B cell (primary cell): ENCODE results near the gene ACAN. TPM values are rescaled to one million over a fixed set of nuclear protein-coding genes. Genes with fewer than 3 reads are reported as not detected.
"Not testable (repeated sequence)": the region's sequence is repeated elsewhere in the genome, so short reads cannot be mapped to it uniquely, and the experiment has no call there.

Experiments used
- ATAC-seq: fragments of 200-7000 bp; cut with Tn5 transposase; one replicate; pipeline ENCODE4 v1.10.0; 2021; ENCODE audit warnings: low read depth, mild to moderate bottlenecking, moderate number of reproducible peaks, moderate library complexity
- CTCF ChIA-PET: fragments of 350-600 bp; sonication (Branson Sonifier 250); formaldehyde crosslinking; loops from one replicate; lab custom pipeline; 2021; ENCODE audit warnings: antibody characterized with exemption, inconsistent platforms; lab: Charles Lee
- POLR2A ChIA-PET: fragments of 350-600 bp; sonication (Branson Sonifier 250); formaldehyde crosslinking; loops from one replicate; lab custom pipeline; 2021; ENCODE audit warnings: antibody characterized with exemption; lab: Charles Lee
- DNase-seq: peaks from one replicate; pipeline ENCODE4 v3.0.0; 2013
- H2AFZ ChIP-seq: 2 replicates; pipeline ENCODE4 v1.6.1; 2012; ENCODE audit warnings: mild to moderate bottlenecking, low read depth, low read length; ENCODE audit not compliant: insufficient read depth, poor library complexity, severe bottlenecking
- H3K27ac ChIP-seq, 2 donors: 1 replicate in 1 of 2; 2 replicates in 1 of 2; pipeline ENCODE4 v1.5.1; 2012 to 2013; ENCODE audit warnings: low read length in 2 of 2, mild to moderate bottlenecking in 2 of 2, moderate library complexity in 1 of 2
- H3K27me3 ChIP-seq, 4 experiments: fragments of 200-600 bp in 1 of 4; sonication (generic) in 1 of 4; replicated peaks in 1 of 4; 1 replicate in 2 of 4; 2 replicates in 2 of 4; pipeline versions ENCODE4 v1.6.1 to v1.7.0; 2013 to 2016; ENCODE audit warnings: low read length in 3 of 4, mild to moderate bottlenecking in 2 of 4, mixed read lengths in 1 of 4, moderate library complexity in 1 of 4; ENCODE audit not compliant: insufficient read depth in 4 of 4, control insufficient read depth in 3 of 4; ENCODE audit errors: control extremely low read depth in 1 of 4
- H3K36me3 ChIP-seq, 2 experiments: replicated peaks in 1 of 2; 1 replicate in 1 of 2; 2 replicates in 1 of 2; pipeline versions ENCODE4 v1.6.1 to v1.7.1; 2013; ENCODE audit warnings: low read length in 1 of 2; ENCODE audit not compliant: insufficient read depth in 2 of 2, control insufficient read depth in 1 of 2; ENCODE audit errors: control extremely low read depth in 1 of 2, extremely low read depth in 1 of 2
- H3K4me1 ChIP-seq, 2 donors: fragments of 200-600 bp in 1 of 2; sonication (generic) in 1 of 2; 1 replicate in 1 of 2; 2 replicates in 1 of 2; pipeline versions ENCODE4 v1.5.1 to v1.6.1; 2013 to 2017; ENCODE audit warnings: low read length in 2 of 2; ENCODE audit not compliant: control insufficient read depth in 2 of 2, insufficient read depth in 2 of 2
- H3K4me2 ChIP-seq: replicated peaks from 2 replicates; pipeline ENCODE3; 2012; ENCODE audit warnings: mild to moderate bottlenecking, low read depth, low read length; ENCODE audit not compliant: poor library complexity, severe bottlenecking
- H3K4me3 ChIP-seq, 5 experiments: fragments of 200-600 bp in 1 of 5; sonication (generic) in 1 of 5; 1 replicate in 3 of 5; 2 replicates in 2 of 5; pipeline versions ENCODE4 v1.5.1 to v1.7.0; 2011 to 2016; ENCODE audit warnings: low read length in 4 of 5, mild to moderate bottlenecking in 4 of 5, low read depth in 2 of 5, control low read depth in 1 of 5, moderate library complexity in 1 of 5; ENCODE audit not compliant: insufficient read depth in 1 of 5; ENCODE audit errors: control extremely low read depth in 1 of 5, extremely low read depth in 1 of 5
- H3K79me2 ChIP-seq: fragments of 200-600 bp; sonication (generic); one replicate; pipeline ENCODE4 v1.6.0; 2016; ENCODE audit warnings: low read length; ENCODE audit not compliant: control insufficient read depth, insufficient read depth
- H3K9ac ChIP-seq: fragments of 200-600 bp; sonication (generic); 2 replicates; pipeline ENCODE4 v1.6.1; 2017; ENCODE audit warnings: mild to moderate bottlenecking, low read length, moderate library complexity
- H3K9me3 ChIP-seq, 3 donors: one replicate each; pipeline versions ENCODE4 v1.6.1 to v1.7.1; 2013; ENCODE audit warnings: low read length in 2 of 3; ENCODE audit not compliant: control insufficient read depth in 2 of 3, insufficient read depth in 1 of 3; ENCODE audit errors: control extremely low read depth in 1 of 3
- H4K20me1 ChIP-seq: 2 replicates; pipeline ENCODE4 v1.6.0; 2012; ENCODE audit warnings: mild to moderate bottlenecking, low read length; ENCODE audit not compliant: insufficient read depth, control insufficient read depth, poor library complexity, severe bottlenecking
- H3K27ac Mint-ChIP-seq: one replicate; pipeline ENCODE4 v1.8.0; 2021; ENCODE audit warnings: mixed read lengths
- H3K27me3 Mint-ChIP-seq: one replicate; pipeline ENCODE4 v1.8.0; 2021; ENCODE audit warnings: mixed read lengths
- H3K4me1 Mint-ChIP-seq: one replicate; pipeline ENCODE4 v1.8.0; 2021; ENCODE audit warnings: mixed read lengths
- H3K4me3 Mint-ChIP-seq: one replicate; pipeline ENCODE4 v1.8.0; 2021; ENCODE audit warnings: mixed read lengths
- H3K9me3 Mint-ChIP-seq: one replicate; pipeline ENCODE4 v1.8.0; 2022; ENCODE audit warnings: mixed read lengths; ENCODE audit not compliant: insufficient read depth
- EZH2 ChIP-seq: IDR thresholded peaks from 2 replicates; pipeline ENCODE4 v1.6.1; 2012; ENCODE audit warnings: borderline replicate concordance, low read depth, mild to moderate bottlenecking, moderate library complexity, low read length; ENCODE audit not compliant: insufficient read depth, poor library complexity, severe bottlenecking
- whole genome bisulfite sequencing: methylation state at CpG from one replicate; pipeline ENCODE4 v1.1.5; 2013; ENCODE audit warnings: missing lambda C conversion rate; ENCODE audit not compliant: insufficient coverage; 5-methylcytosine and 5-hydroxymethylcytosine counted together
- intact Hi-C: fragments of 100-400 bp; cut with micrococcal nuclease; formaldehyde crosslinking; loops from one replicate; pipeline ENCODE4 v1.10.0; 2022
- polyA plus RNA-seq: library from polyadenylated mRNA; depleted of rRNA; stranded (reverse); fragments of >200 nt; gene quantifications from 2 replicates; pipeline ENCODE4 v1.2.3, GENCODE V29; 2012
- total RNA-seq, 2 donors: library from RNA; stranded (reverse); fragments of 120-200 nt in 1 of 2; gene quantifications; 1 replicate in 1 of 2; 2 replicates in 1 of 2; pipeline versions ENCODE4 v1.2.3 to v1.2.4, GENCODE V29; 2013 to 2022
- TF ChIP-seq, protein P1 (sequence below): fragments of 200-600 bp; IDR thresholded peaks from one replicate; pipeline ENCODE4 v1.8.0; 2022; ENCODE audit warnings: antibody characterized with exemption, mild to moderate bottlenecking

The ACAN gene
- total and polyA plus RNA-seq, 2 donors (not counting 1 experiment from before 2014, with no cell fraction given), result 0.01 TPM; not detected in 1

GRCh38 chr15:88920186-88920891 is 117.1 kb downstream of the ACAN start:
- CTCF ChIA-PET, result interaction anchor here (0.5 to 4.5 kb wide), 2 partner anchors 15 to 138 kb away, joined by 4 to 20 read pairs; no protein-coding TSS in a partner anchor
- H3K9me3 ChIP-seq, result peaks cover 0 to 1% (median 0%) of the 10 kb centered on the region in 3 donors
- intact Hi-C loops, result no loop called here
- Mint-ChIP-seq H3K9me3 (no peaks in the 10 kb centered on the region), H3K4me1 (no peaks in the 10 kb centered on the region), H3K27ac (no peak overlapping the region), H3K4me3 (no peak overlapping the region), H3K27me3 (peaks cover 52% of the 10 kb centered on the region)
- TF ChIP-seq, protein P1, sequence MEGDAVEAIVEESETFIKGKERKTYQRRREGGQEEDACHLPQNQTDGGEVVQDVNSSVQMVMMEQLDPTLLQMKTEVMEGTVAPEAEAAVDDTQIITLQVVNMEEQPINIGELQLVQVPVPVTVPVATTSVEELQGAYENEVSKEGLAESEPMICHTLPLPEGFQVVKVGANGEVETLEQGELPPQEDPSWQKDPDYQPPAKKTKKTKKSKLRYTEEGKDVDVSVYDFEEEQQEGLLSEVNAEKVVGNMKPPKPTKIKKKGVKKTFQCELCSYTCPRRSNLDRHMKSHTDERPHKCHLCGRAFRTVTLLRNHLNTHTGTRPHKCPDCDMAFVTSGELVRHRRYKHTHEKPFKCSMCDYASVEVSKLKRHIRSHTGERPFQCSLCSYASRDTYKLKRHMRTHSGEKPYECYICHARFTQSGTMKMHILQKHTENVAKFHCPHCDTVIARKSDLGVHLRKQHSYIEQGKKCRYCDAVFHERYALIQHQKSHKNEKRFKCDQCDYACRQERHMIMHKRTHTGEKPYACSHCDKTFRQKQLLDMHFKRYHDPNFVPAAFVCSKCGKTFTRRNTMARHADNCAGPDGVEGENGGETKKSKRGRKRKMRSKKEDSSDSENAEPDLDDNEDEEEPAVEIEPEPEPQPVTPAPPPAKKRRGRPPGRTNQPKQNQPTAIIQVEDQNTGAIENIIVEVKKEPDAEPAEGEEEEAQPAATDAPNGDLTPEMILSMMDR, result no peak
- no peak for TF ChIP-seq EZH2
- H3K79me2 ChIP-seq, result no peaks in the 10 kb centered on the region
- no peaks in the 10 kb centered on the region for H3K4me1 ChIP-seq
- H3K4me2 ChIP-seq, result no peak overlapping the region
- no peak for DNase-seq
- H3K4me3 ChIP-seq, result no peak overlapping the region
- H4K20me1 ChIP-seq, result no peaks in the 10 kb centered on the region
- no peak overlapping the region for H3K27ac ChIP-seq
- POLR2A ChIA-PET, result no interaction called here
- no peak for ATAC-seq
- no peak overlapping the region for H2AFZ ChIP-seq
- H3K27me3 ChIP-seq, result peaks cover 0 to 7% (median 0%) of the 10 kb centered on the region in 4 experiments
- no peak overlapping the region for H3K9ac ChIP-seq
- WGBS, result 56% methylated on average over 4 of the region's 9 CpGs
- no peaks in the 10 kb centered on the region for H3K36me3 ChIP-seq

DNA sequence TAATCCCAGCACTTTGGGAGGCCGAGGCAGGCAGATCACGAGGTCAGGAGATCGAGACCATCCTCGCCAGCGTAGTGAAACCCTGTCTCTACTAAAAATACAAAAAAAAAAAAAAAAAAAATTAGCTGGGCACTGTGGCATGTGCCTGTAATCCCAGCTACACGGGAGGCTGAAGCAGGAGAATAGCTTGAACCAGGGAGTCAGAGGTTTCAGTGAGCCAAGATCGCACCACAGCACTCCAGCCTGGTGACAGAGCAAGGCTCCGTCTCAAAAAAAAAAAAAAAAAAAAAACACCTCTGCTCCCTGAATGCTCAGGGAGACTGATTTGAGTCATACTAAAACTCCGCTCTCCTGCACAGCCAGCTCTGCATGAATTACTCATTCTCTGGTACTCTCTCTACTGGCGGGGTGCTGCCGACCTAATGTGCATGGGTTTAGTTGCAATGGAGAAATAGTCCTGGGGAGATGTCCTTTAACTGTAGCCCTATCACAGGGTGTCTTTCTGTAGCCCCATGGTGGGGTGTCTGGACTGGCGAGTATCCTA is 117.7 kb downstream of the ACAN start:
- DNase-seq, intact Hi-C loops, H3K4me3 Mint-ChIP-seq, H3K27ac ChIP-seq, H3K27me3 ChIP-seq, H2AFZ ChIP-seq, H3K9ac ChIP-seq, H3K4me3 ChIP-seq, H3K9me3 Mint-ChIP-seq, ATAC-seq, H3K9me3 ChIP-seq, H3K4me1 ChIP-seq, H3K36me3 ChIP-seq, H3K4me2 ChIP-seq, H3K4me1 Mint-ChIP-seq, H3K27ac Mint-ChIP-seq, H3K79me2 ChIP-seq, POLR2A ChIA-PET, H4K20me1 ChIP-seq: not testable (repeated sequence)
- CTCF ChIA-PET, result interaction anchor here (0.5 kb wide), 1 partner anchor 137 kb away, joined by 4 read pairs; no protein-coding TSS in a partner anchor
- peaks cover 49% of the 10 kb centered on the region for H3K27me3 Mint-ChIP-seq
- WGBS, result 83% methylated on average over 2 of the region's 12 CpGs

Other genes with a start within 250 kb of the ACAN start
- 18.5 and 24.0 TPM in 2 replicates for gene AEN, start 182.1 kb upstream of the ACAN start, total RNA-seq
- 42.9 and 43.8 TPM in 2 replicates for gene AEN, start 182.1 kb upstream of the ACAN start, polyA plus RNA-seq
- gene ISG20, start 164.4 kb upstream of the ACAN start, total RNA-seq, result 173 and 190 TPM in 2 replicates
- 193 and 232 TPM in 2 replicates for gene ISG20, start 164.4 kb upstream of the ACAN start, polyA plus RNA-seq
- gene HAPLN3, start 92.1 kb downstream of the ACAN start, total RNA-seq, result 4.2 and 7.5 TPM in 2 replicates
- 16.3 and 19.8 TPM in 2 replicates for gene HAPLN3, start 92.1 kb downstream of the ACAN start, polyA plus RNA-seq
- 26.6 and 28.8 TPM in 2 replicates for gene MFGE8, start 109.9 kb downstream of the ACAN start, total RNA-seq
- gene MFGE8, start 109.9 kb downstream of the ACAN start, polyA plus RNA-seq, result 13.6 and 18.9 TPM in 2 replicates